ENCODE data around the gene PGS1.

Gene PGS1

GRCh38 chr17:78376161-78376560 is 2.3 kb upstream of the PGS1 start:
- CTCF ChIA-PET, result interaction anchor here (0.5 to 0.7 kb wide), 2 partner anchors 11 to 58 kb away, joined by 3 read pairs; no protein-coding TSS in a partner anchor
- peak overlapping the region; percentile 15; the same call in 1 of the 2 replicates for H3K27ac ChIP-seq
- no peak for DNase-seq (ENCODE audit: low spot score)
- TF ChIP-seq CTCF (conservative IDR thresholded peaks at IDR 0.05; ENCODE audit: low read depth), result no peak
- POLR2A ChIA-PET (ENCODE audit: low non-redundant PET), result no interaction called here

GRCh38 chr17:78377858-78378224 is 608 bp upstream of the PGS1 start:
- no peak for TF ChIP-seq CTCF (conservative IDR thresholded peaks at IDR 0.05; ENCODE audit: low read depth)
- peak overlapping the region; percentile 86 for H3K27ac ChIP-seq
- CTCF ChIA-PET, result interaction anchor here (0.7 kb wide), 2 partner anchors 17 to 269 kb away, joined by 3 to 5 read pairs; no protein-coding TSS in a partner anchor
- DNase-seq (ENCODE audit: low spot score), result no peak
- POLR2A ChIA-PET (ENCODE audit: low non-redundant PET), result interaction anchor here (0.6 kb wide), 1 partner anchor 168 kb away, joined by 11 read pairs; no protein-coding TSS in a partner anchor

GRCh38 chr17:78379131-78379491 is 662 bp downstream of the PGS1 start:
- H3K27ac ChIP-seq, result peak overlapping the region; percentile 86
- ChIA-PET POLR2A (ENCODE audit: low non-redundant PET) (interaction anchor here (0.7 kb wide), 1 partner anchor 223 kb away, joined by 4 read pairs; no protein-coding TSS in a partner anchor), CTCF (interaction anchor here (1.1 to 1.3 kb wide), 2 partner anchors 43 to 329 kb away, joined by 3 read pairs; no protein-coding TSS in a partner anchor)
- peak; percentile 62 for DNase-seq (ENCODE audit: low spot score)
- TF ChIP-seq CTCF (conservative IDR thresholded peaks at IDR 0.05; ENCODE audit: low read depth), result no peak

- H3K27ac ChIP-seq, result no peak overlapping the region
- DNase-seq (ENCODE audit: low spot score), result no peak
- TF ChIP-seq CTCF (conservative IDR thresholded peaks at IDR 0.05; ENCODE audit: low read depth), result no peak
- ChIA-PET POLR2A (ENCODE audit: low non-redundant PET) (no interaction called here), CTCF (interaction anchor here (1.1 kb wide), 1 partner anchor 42 kb away, joined by 3 read pairs; no protein-coding TSS in a partner anchor)
Measured at GRCh38 chr17:78380370-78380769, 1.9 kb downstream of the PGS1 start.

GRCh38 chr17:78381601-78382232 is 3.3 kb downstream of the PGS1 start:
- ChIA-PET POLR2A (ENCODE audit: low non-redundant PET) (interaction anchor here (0.6 kb wide), 2 partner anchors 112 to 355 kb away, joined by 3 to 7 read pairs; no protein-coding TSS in a partner anchor), CTCF (interaction anchor here (0.5 to 1.0 kb wide), 2 partner anchors 21 to 28 kb away, joined by 3 read pairs; no protein-coding TSS in a partner anchor)
- DNase-seq (ENCODE audit: low spot score), result no peak
- TF ChIP-seq CTCF (conservative IDR thresholded peaks at IDR 0.05; ENCODE audit: low read depth), result no peak
- no peak overlapping the region for H3K27ac ChIP-seq

- peak; percentile 95 for DNase-seq (ENCODE audit: low spot score)
- ChIA-PET POLR2A (ENCODE audit: low non-redundant PET) (no interaction called here), CTCF (interaction anchor here (1.0 kb wide), 1 partner anchor 38 kb away, joined by 8 read pairs; no protein-coding TSS in a partner anchor)
Measured at GRCh38 chr17:78383725-78384471, 5.4 kb downstream of the PGS1 start.

More at GRCh38 chr17:78383725-78384471, 5.4 kb downstream of the PGS1 start:
- no peak for TF ChIP-seq CTCF (conservative IDR thresholded peaks at IDR 0.05; ENCODE audit: low read depth)
- H3K27ac ChIP-seq, result peak overlapping the region; percentile 79
